ENCODE data around the gene TEC.

DNA sequence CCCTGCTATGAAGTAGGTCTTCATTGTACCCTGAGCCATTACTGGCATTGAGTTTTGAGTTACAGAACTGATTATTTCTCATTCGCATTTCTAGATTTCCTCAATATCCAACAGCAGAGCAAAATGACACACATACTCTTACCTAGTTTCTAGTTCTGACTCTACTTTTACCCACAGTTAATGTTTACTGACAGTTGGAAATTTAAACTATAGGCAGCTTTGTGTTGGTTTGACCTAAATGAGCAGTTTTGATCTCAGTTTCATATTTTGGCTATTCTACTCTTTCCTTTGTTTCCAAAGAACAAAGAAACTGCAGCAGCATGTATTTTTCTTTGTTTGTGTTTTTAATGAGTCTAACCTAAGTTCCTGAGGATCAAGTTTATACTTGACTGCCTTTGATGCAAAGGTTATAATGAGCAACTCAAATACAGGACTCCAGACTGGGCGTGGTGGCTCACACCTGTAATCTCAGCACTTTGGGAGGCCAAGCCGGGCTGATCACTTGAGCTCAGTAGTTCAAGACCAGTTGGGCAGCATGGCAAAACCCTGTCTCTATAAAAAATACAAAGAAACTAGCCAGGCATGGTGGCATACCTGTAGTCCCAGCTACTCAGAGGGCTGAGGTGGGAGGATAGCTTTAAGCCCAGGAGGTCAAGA lies 166.0 kb downstream of the TEC start:
- TF ChIP-seq CCNT2 (IDR thresholded peaks at IDR 0.05; ENCODE audit: borderline replicate concordance, extremely low read depth, insufficient read length, low read depth, low read length): no peak
- TF ChIP-seq THRA (IDR thresholded peaks at IDR 0.05): no peak
- no peak for TF ChIP-seq ZNF584 (CRISPR knock-in tag; IDR thresholded peaks at IDR 0.05; ENCODE audit: low read depth)
- no peak for TF ChIP-seq ZNF277 (CRISPR knock-in tag; IDR thresholded peaks at IDR 0.05; ENCODE audit: borderline replicate concordance)
- no peak for TF ChIP-seq CEBPG (CRISPR knock-in tag; IDR thresholded peaks at IDR 0.05)
- TF ChIP-seq CEBPG (tag; conservative IDR thresholded peaks at IDR 0.05 in 1 of 2, IDR thresholded peaks at IDR 0.05 in 1 of 2): no peak

Data from K562 (cell line).